Stomach (tissue), 19 donors: Measurements from ENCODE around the gene RAB39A. TPM values are rescaled to one million over a fixed set of nuclear protein-coding genes. Genes with fewer than 3 reads are reported as not detected.
"Not testable (repeated sequence)": the region's sequence is repeated elsewhere in the genome, so short reads cannot be mapped to it uniquely, and the experiment has no call there.

Experiments used
- DNase-seq, 2 donors: peaks; one replicate each; pipeline versions ENCODE4 v3.0.0 to v3.0.0-alpha.2; 2013 to 2019
- H3K27ac ChIP-seq, 5 donors: fragments of 200-600 bp in 4 of 5; sonication (generic) in 4 of 5; one replicate each; pipeline ENCODE4 v1.5.1; 2013 to 2019; ENCODE audit warnings: mild to moderate bottlenecking in 1 of 5, moderate library complexity in 1 of 5
- H3K27me3 ChIP-seq, 3 donors: fragments of 200-600 bp; sonication (generic); one replicate each; pipeline ENCODE4 v1.5.1; 2017 to 2019; ENCODE audit warnings: mixed run types in 1 of 3
- H3K36me3 ChIP-seq, 4 donors: fragments of 200-600 bp; sonication (generic); 1 replicate in 3 of 4; 2 replicates in 1 of 4; pipeline ENCODE4 v1.5.1; 2016 to 2019
- H3K4me1 ChIP-seq, 4 donors: fragments of 200-600 bp; sonication (generic); one replicate each; pipeline ENCODE4 v1.5.1; 2016 to 2019
- H3K4me3 ChIP-seq, 4 donors: fragments of 200-600 bp; sonication (generic) in 3 of 4; one replicate each; pipeline ENCODE4 v1.5.1; 2016 to 2019; ENCODE audit warnings: mild to moderate bottlenecking in 1 of 4
- H3K9me3 ChIP-seq, 4 donors: fragments of 200-600 bp; sonication (generic); one replicate each; pipeline ENCODE4 v1.5.1; 2016 to 2019
- CTCF ChIP-seq, 7 experiments: fragments of 450-650 bp in 4 of 7; fragments of 200-600 bp in 3 of 7; sonication (generic) in 3 of 7; IDR thresholded peaks; one replicate each; pipeline ENCODE4 v1.5.1; 2016 to 2019; ENCODE audit warnings: antibody characterized with exemption in 7 of 7, control low read depth in 2 of 7, mild to moderate bottlenecking in 1 of 7
- EP300 ChIP-seq: sonication (generic); formaldehyde crosslinking; IDR thresholded peaks from one replicate; pipeline ENCODE4 v1.6.1; 2017; ENCODE audit warnings: antibody characterized with exemption
- POLR2A ChIP-seq, 4 donors: fragments of 450-650 bp; IDR thresholded peaks; one replicate each; pipeline ENCODE4 v1.6.1; 2016; ENCODE audit warnings: antibody characterized with exemption in 4 of 4, control low read depth in 2 of 4, mild to moderate bottlenecking in 1 of 4, moderate library complexity in 1 of 4
- POLR2AphosphoS5 ChIP-seq, 3 donors: sonication (generic); formaldehyde crosslinking; IDR thresholded peaks; one replicate each; pipeline ENCODE4 v1.6.1; 2016; ENCODE audit warnings: antibody characterized with exemption in 3 of 3
- WGBS, 5 donors: extraction: QIAGEN DNeasy Blood & Tissue Kit in 3 of 5; methylation state at CpG; one replicate each; pipeline versions ENCODE4 v1.1.5 to v1.1.7; 2013 to 2018; 5-methylcytosine and 5-hydroxymethylcytosine counted together
- intact Hi-C: fragments of 100-400 bp; cut with DNase I; formaldehyde crosslinking; loops from one replicate; pipeline ENCODE4 v1.15.1; 2023; ENCODE audit warnings: low total_unique reads
- long read RNA-seq, 10 donors: transcript quantifications; one replicate each; lab custom pipeline, GENCODE V29; 2026
- polyA plus RNA-seq, 3 donors: library from polyadenylated mRNA; stranded (reverse); fragments of 200-250 nt; gene quantifications; one replicate each; pipeline ENCODE4 v1.2.3, GENCODE V29; 2013
- total RNA-seq, 5 donors: library from RNA; depleted of rRNA; stranded (reverse); fragments of >200 nt; gene quantifications; one replicate each; pipeline versions ENCODE4 v1.1.0 to v1.2.3, GENCODE V29; 2014 to 2016
- donor health status: healthy with polysubstance abuse.
- donor health status: Bipolar disorder and iron deficiency.
- donor health status: healthy.

RAB39A gene
- total RNA-seq (1 to 10 TPM in 1 of 5 donors, under 1 TPM in 1, not detected in 3; 0.73 to 3.2 TPM), polyA plus RNA-seq (under 1 TPM in 2 of 3 donors, not detected in 1; 0.18 to 0.62 TPM)
- long read RNA-seq, donor 1, result 0 reads
- long read RNA-seq, donor 2, partial matches to known transcripts, result 0 of 3 reads
- long read RNA-seq, donor 2, other reads (novel, unspliced or antisense), result 0 of 3 reads
- long read RNA-seq, donor 3, result 0 reads
- long read RNA-seq, donor 4, result 0 reads
- long read RNA-seq, donor 5, result 0 reads
- long read RNA-seq, donor 6, partial matches to known transcripts, result 0 of 1 reads
- long read RNA-seq, donor 6, other reads (novel, unspliced or antisense), result 0 of 1 reads
- long read RNA-seq, donor 7, result 0 reads
- long read RNA-seq, donor 8, result 0 reads
- long read RNA-seq, donor 9, result 0 reads
- long read RNA-seq, donor 10, result 0 reads

GRCh38 chr11:107928046-107928766, at the start of gene RAB39A:
RAB39A (plus strand) TSS chr11:107928448; CDS start chr11:107928569, 121 bp downstream.
- 0 to 3% (median 2%) methylated on average over 8 to 61 of the region's 61 CpGs for WGBS, 5 donors
- Histone ChIP-seq H3K4me1 (peaks cover 8 to 18% (median 17%) of the 10 kb centered on the region in 4 donors), H3K9me3 (no peaks in the 10 kb centered on the region), H3K36me3 (no peaks in the 10 kb centered on the region), H3K27ac (peak within 1 kb of the TSS; percentile 33 to 53 (median 38)), H3K27me3 (peaks cover 5 to 46% (median 24%) of the 10 kb centered on the region in 3 donors), H3K4me3 (peak within 1 kb of the TSS; percentile 43 to 60 (median 50))
- intact Hi-C loops, result no loop called here
- peak; percentile 85 to 95 for DNase-seq
- no peak for TF ChIP-seq CTCF (IDR thresholded peaks at IDR 0.05)
- TF ChIP-seq POLR2AphosphoS5 (IDR thresholded peaks at IDR 0.05), result peak in 1 of 3 donors; percentile 17

- H3K9me3 ChIP-seq, H3K4me3 ChIP-seq, H3K27me3 ChIP-seq, DNase-seq, intact Hi-C loops, H3K27ac ChIP-seq, H3K4me1 ChIP-seq, H3K36me3 ChIP-seq: not testable (repeated sequence)
- WGBS, 5 donors, result 89 to 94% (median 93%) methylated on average over 8 to 9 of the region's 9 CpGs
Measured at GRCh38 chr11:107881471-107881870, 46.8 kb upstream of the RAB39A start.

DNA sequence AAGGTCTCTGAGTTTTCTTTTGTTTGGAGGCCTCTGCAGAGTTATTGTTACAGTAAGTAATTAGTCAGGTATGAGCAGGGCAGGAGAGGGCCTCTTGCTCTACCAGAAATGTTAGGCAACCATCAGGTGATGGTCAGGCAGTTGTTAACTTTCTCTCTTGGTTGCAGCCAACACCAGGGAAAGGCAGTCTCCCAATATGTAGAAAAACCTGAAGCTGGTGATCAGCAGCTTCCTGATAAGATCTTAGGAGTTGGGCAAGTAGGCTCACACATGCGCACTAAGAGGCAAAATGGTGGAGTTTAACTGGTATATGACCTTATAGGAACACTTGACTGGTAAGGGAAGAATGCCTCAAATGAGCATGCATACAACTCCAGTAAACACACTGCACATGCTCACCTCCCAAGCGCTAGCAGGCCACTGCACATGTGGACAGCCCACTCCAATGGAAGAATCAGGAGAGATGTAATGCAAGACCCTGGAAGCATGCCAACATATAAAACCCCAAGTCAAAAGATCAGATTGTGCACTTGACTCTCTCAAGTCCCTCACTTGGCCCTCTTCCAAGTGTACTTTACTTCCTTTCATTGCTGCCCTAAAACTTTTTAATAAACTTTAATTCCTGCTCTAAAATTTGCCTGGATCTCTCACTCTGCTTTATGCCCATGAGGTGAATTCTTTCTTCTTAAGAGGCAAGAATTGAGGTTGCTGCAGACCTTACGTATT, 46.0 kb upstream of the RAB39A start:
- intact Hi-C loops, result no loop called here
- no peak overlapping the region for H3K4me3 ChIP-seq
- no peak for TF ChIP-seq POLR2A (IDR thresholded peaks at IDR 0.05)
- TF ChIP-seq POLR2AphosphoS5 (IDR thresholded peaks at IDR 0.05), result no peak
- no peak for TF ChIP-seq CTCF (IDR thresholded peaks at IDR 0.05)
- no peak for TF ChIP-seq EP300
- no peaks in the 10 kb centered on the region for H3K36me3 ChIP-seq
- no peaks in the 10 kb centered on the region for H3K27me3 ChIP-seq
- no peaks in the 10 kb centered on the region for H3K9me3 ChIP-seq
- no peak overlapping the region for H3K27ac ChIP-seq
- 87 to 97% (median 90%) methylated on average over 3 of the region's 3 CpGs for WGBS, 5 donors
- H3K4me1 ChIP-seq, result no peaks in the 10 kb centered on the region
- DNase-seq, result no peak

DNA sequence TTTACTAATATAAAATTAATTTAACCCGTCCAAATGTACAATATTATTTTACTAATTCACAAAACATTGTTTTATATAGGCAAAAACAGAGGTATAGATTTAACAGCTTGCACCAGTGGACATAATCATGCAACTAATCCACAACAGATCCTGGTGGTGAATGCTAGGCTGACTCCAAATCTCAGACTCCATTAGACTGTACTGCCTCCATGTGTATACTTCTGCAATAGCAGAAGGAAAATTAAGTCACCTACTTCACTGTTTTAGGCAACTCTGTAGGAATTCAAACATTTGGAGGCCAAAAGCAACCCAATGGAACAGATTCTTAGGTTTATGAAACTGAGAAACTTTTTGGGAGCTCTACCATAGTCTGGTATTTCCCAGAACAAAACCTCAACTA, 30.0 kb upstream of the RAB39A start:
- no peak overlapping the region for H3K4me3 ChIP-seq
- no peaks in the 10 kb centered on the region for H3K36me3 ChIP-seq
- DNase-seq, result peak in 1 of 2 donors; percentile 32
- intact Hi-C loops, result no loop called here
- WGBS, 5 donors, result 29 to 36% (median 33%) methylated on average over 1 of the region's 1 CpG
- H3K9me3 ChIP-seq, result no peaks in the 10 kb centered on the region
- H3K27ac ChIP-seq, result no peak overlapping the region
- H3K27me3 ChIP-seq, result no peaks in the 10 kb centered on the region
- no peaks in the 10 kb centered on the region for H3K4me1 ChIP-seq
- no peak for TF ChIP-seq POLR2AphosphoS5 (IDR thresholded peaks at IDR 0.05)
- TF ChIP-seq POLR2A (IDR thresholded peaks at IDR 0.05), result no peak
- no peak for TF ChIP-seq EP300
- peak in 3 of 7 experiments; percentile 24 to 53 (median 40) for TF ChIP-seq CTCF (IDR thresholded peaks at IDR 0.05)
